Inflammatory macrophage (primary cell): ENCODE measurements around the gene SVEP1.

Source experiments
- DNase-seq, 2 donors: peaks; one replicate each; pipeline ENCODE4 v3.0.0-alpha.2; 2020 to 2022

The SVEP1 gene

DNA sequence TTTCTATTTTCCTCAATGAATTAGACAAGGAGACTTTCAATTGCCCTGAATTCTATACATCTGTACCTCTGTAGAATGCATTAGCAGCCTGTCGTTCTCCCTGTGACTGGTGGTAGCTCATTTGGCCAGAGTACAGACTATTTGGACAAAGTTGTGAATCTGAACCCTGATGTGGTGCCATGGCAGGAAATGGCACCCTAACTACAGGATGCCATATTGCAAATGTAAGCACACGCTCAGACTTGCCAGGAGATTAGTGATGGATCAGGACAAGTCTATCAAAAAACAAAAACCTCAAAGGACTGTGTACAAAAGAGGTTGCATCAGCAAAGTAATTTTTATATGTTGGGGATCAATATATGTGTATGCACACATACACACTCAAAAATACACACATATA is 58.3 kb downstream of the SVEP1 start:
- no peak for DNase-seq

DNA sequence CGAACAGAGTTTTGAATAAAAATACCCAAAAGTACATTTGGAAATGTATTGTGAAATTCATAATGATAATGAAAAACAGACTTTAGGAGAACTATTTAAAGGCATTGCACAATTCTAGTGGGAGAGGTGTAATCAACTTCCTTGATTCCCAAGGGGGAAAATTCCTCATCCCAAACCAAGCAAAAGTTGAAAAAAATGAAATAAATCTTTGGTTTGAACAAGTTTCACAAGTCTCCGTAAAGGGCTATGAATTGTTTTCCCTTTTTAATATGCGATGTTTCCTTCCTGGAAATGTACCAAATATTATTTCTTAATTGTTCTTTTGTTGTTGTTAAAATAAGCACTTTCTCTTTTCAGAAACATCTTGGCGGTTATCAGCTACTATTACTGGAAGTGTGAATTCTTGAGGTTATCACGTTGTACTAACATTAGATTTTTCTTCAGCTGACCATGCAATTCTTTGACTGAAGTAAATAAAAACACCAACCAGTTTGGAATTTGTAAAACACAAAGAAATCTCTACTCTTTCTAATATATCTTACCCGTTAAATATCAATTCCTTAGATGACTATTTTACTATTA is 59.3 kb downstream of the SVEP1 start:
- no peak for DNase-seq

DNA sequence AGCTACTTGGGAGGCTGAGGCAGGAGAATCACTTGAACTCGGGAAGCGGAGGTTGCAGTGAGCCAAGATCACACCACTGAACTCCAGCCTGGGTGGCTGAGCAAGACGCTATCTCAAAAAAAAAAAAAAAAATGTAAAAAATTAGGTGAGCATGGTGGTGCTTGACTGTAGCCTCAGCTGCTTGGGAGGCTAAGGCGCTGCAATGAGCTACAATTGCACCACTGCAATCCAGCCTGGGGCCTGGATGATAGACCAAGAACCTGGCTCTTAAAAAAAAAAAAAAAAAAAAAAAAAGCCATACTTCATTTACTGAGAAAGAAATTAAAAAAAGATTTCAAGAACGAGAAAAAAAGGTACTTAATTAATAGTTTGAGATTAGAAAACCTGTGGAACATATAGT is 62.1 kb downstream of the SVEP1 start:
- DNase-seq: no peak

DNA sequence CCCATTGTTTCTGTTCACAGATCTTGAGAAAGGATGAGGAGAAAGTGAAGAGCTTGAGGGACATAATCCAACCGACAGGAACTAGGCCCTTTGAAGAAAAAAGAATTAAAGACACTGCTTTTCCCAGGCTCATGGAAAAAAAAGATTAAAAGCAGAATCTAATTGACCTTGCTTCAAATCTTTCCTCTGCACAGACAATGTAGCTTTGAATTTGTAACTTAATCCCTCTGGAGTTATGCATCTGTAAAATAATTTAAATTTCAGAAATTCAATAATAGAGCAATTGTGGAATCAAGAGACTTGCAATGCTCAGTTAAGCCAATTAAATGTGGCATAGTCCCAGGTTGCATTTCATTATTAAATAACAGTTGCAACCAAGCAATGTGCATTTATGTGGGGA is 64.6 kb downstream of the SVEP1 start:
- DNase-seq: no peak

DNA sequence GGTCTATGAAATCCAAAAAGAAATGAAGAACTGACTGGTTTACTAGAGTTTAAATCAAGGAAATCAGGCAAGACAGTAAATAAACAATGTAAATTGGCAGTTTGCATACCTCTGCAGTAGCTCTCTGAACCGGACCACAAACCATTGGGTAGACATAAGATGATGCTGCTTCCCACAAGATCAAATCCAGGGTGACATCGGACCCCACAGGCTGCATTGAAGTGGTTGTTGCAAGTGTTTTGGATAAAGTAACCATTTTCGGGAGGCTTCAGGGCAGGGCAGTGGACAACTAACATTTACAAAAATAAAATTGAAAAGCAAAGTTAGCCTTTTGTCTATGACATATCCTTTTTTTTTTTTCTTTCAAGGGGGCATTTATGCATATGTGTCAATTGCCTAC is 66.7 kb downstream of the SVEP1 start:
- no peak for DNase-seq

DNA sequence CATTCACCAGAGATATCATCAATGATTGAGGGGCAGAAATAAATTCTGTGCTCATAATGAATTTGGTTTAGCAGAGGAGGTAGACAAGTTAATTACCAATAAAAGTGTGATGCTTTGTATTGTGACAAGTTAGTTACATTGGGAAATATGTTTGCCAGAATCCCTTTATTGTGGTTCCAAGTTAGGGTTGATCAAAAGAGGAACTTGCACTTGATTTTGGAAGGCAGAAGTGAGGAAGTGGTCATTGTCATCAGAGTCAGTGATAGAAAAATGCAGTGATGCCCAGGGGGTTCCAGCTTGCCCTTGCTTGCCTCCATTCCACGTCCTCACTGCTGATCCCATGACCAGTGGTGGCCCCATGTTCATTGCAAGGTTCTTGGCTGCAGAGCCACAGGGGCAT is 69.7 kb downstream of the SVEP1 start:
- peak; percentile 18 to 51 for DNase-seq

DNA sequence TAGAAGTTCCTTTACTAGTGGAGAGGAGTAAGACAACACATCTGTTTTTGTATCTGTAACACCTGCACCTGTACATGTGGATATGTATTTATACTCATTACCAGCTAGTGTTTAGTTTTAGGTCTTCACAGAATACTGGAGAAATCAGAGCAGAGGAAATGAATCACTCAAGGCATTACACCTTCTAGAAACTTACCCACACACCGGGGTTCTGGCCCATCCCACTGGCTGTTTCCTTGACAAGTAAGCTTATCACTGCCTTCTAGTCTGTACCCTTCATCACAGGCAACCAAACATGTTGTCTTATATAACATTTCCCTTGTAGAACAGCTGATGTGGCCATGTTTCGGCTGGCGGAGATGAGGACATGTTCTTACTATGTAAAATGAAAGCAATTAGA is 76.7 kb downstream of the SVEP1 start:
- DNase-seq: no peak

DNA sequence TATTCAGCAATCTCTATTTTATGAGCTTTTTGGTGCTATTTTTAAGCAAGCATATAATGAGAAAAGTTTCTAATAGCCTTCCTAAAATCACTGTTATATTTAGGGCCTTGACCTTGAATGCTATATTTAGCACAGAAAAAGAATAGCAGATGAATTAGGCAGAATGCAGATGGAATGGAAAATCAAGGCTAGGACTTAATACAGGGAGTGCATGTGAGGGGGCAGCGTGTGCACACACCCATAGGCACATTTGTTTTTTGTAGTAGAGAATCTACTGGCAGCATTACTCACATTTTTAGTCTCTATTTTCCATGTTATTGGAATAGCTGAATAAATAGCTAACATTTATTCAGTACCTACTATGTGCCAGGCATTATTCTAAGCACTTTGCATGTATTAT is 79.9 kb downstream of the SVEP1 start:
- DNase-seq: no peak

DNA sequence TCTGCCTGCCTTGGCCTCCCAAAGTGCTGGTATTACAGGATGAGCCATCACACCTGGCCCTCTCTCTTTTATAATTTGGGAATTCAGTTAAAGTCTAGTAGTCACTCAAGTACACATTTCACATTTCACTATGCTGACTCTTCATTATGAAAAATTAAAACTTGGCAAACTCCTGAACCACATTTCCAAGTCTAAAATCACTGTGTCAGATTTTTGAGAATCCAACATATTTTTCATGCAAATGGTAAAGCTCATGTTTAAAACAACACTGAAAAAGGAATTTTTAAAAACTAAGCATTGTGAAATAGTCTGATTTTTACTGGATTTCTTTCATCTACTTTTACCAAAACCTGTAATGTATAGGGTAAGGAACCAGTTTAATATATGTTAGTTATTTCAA is 92.3 kb downstream of the SVEP1 start:
- DNase-seq: no peak

DNA sequence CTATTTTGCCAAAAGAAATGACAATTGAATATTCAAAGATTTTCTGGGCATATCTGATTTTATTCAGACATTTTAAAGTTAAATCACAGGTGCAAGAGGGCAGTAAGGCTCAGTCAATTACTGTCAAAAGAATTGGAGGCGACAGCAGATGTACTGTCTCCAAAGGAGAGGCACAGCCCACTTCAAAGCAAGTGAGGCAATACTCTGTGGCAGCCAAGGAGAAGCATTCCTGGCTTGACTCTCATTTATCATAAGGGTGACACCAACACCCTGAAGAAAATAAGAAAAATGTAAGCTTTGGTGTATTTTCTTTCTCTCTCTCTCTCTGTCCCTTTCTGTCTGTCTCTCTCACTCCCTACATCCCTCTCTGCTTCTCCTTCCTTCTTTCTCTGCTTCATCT is 93.3 kb downstream of the SVEP1 start:
- DNase-seq: no peak

DNA sequence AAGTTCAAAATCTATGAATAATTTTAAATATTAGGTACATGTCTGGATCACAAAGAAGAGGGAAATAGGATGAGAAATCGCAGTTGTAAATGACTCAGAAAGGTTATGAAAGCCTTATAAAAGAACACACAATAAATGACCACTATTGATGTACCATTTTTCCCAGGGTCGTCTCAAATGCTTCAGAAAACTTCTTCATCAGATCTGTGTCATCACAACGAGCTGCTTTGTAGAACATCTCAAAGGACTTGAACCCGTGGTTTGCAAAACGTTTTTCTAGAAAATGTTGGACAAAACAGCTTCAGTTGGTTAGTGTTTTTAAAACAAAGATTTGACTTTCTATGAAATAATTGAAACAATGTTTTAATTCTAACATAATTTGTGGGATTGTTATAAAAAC is 100.1 kb downstream of the SVEP1 start:
- no peak for DNase-seq

DNA sequence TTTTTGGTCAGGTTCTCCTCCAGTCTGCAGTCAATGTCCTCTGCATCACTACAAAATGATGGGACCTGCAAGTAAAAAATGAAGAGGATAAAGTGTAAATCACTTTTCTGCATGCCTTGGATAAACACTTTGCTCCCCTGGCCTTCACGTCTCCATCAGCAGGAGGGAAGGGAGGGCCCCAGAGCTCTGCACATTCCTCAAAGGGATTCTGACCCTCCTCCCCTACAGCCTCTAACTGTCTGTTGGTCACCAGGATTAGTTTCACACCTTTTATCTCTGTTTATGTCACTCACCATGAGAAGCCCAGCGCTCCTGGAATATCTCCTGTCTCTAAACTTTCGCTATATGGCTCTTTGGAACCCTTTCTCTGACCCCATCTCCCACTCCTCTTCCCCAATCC is 103.3 kb downstream of the SVEP1 start:
- DNase-seq: no peak

DNA sequence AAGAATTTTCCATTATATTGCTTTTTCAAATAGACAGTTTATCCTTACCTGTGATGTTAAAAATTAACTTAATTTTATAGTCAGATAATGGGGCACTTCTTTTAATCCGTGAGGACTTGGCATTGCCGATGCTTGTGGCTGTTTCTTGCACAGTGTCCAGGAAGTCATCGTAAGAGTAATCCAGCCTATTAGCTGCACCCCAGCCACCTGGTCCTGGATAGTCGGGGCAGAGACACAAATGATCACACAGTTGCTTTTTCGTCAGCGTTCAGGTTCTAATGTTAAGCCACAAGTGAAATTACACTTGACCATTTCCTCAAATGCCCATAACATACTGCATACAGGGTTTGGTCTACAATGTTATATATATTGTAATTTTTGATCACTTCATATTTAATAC is 107.4 kb downstream of the SVEP1 start:
- no peak for DNase-seq

DNA sequence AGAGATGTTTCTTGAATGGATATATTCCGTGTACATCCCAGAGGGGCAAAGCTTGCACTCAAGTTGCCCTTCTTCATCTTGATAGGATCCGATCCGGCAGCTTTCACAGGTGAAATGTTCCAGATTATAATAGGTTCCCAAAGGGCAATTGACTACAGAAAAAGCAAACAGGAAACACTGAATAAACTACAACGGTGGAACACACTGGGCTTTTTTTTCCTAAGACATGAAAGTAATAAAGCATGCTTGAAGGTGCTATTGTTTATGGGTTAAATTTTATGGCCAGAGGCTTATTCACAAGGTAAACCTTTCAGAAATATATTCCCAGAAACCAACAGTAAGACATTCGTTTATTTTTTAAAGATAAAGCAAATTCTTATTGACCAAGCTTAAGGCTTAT is 110.6 kb downstream of the SVEP1 start:
- no peak for DNase-seq

DNA sequence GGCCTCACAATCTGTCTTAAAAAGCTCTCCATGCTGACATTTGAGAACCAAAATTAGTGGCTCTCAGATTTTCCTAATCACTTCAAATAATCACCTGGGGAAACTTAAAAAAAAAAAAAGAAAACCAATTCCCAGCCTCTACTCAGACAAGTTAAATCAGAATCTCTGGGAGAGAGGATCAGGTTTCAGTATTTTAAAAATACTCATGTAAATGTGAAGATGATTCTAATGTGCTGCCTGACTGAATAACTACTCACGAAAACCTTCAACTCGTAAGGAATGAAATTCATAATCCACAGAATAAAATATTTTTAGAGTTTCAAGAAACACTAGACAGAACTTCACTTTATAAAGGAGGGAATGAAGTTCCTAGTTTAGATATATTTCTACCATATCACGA is 114.4 kb downstream of the SVEP1 start:
- no peak for DNase-seq

DNA sequence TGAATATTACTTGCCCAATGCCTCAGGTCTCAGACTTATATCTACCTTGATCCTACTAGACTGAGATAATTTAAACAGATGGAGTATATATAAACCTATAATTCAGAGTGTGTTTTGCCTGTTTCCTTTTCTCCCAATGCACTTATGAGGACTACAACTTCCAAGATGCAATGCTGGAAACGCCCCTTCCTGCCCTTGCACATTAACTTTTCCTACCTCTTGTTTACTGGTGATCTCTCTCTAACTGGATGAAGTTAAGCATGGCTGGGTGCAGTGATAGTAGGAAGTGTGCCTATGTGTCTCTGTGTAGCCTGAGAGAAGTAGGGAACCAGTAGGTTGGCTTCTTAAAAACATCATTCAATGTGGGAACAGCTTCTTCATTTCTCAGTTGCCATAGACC is 115.2 kb downstream of the SVEP1 start:
- DNase-seq: peak in 1 of 2 donors; percentile 7

DNA sequence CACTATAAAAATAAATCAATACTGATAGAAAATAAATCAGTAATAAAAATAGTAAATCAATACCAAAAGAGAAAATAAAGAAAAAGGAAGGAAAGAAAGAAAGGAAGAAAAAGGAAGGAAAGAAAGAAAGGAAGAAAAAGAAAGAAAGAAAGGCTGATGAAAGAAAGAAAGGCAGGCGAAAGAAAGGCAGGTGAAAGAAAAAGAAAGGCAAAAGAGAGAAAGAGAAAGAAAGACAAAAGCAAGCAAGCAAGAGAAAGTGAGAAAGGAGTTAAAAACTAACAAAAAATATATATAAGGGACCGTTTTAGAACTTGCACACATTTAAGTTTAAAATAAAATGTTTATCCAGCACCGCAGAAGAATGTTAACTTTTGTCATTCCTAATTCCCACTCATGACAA is 116.0 kb downstream of the SVEP1 start:
- DNase-seq: no peak

DNA sequence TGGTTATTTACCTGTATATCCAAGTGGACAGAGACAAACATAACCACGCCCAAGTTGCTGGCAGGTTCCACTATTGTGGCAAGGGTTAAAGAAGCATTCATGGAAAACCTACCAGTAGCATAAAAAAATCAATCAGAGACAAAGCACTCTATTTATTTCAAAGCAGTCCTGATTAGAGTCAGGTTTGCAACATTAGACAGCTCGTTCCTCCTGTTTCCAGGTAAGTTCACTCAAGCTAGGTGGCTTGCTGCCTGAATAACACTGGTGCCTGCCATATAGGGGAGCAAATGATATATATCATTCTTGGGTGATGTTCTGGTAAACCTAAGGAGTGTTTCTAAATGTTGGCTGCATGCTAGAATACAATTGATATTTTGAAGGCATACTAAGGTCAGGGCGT is 122.3 kb downstream of the SVEP1 start:
- no peak for DNase-seq

DNA sequence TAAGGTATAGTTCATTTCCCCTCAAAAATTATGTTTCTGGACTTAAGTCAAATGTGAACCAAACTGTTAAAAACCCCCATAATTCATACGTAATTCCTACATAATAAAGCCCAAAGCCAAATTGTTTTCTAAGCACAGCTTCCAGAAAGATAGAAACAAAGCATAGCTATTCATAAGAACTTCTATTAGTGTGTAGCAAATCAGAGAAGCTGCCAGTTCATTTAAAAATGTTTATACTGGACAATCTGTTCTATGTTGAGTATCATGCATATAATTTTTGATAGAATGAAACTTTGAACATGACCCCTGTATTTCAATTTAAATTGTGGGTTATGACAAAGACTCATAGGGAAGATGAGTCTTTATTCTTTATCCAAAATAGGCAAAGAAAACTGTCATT is 122.9 kb downstream of the SVEP1 start:
- no peak for DNase-seq

DNA sequence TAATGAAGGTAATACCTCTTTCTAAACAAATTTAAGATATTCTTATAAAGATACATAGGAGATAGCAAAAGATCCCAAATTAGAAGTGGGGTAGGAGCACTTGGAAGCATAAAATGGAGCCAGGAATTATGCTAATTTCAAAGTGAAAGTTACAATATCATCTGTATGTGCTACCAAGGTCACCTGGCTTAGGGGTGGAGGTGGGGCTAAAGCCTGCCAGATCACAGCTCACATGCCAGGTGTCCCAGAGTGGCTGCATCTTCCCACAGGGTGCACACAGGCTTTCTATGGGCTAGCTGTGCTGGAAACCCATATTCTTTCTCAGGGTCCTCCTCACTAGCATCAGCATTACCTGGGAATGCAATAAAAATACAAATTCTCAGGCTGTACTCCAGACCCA is 123.7 kb downstream of the SVEP1 start:
- no peak for DNase-seq

DNA sequence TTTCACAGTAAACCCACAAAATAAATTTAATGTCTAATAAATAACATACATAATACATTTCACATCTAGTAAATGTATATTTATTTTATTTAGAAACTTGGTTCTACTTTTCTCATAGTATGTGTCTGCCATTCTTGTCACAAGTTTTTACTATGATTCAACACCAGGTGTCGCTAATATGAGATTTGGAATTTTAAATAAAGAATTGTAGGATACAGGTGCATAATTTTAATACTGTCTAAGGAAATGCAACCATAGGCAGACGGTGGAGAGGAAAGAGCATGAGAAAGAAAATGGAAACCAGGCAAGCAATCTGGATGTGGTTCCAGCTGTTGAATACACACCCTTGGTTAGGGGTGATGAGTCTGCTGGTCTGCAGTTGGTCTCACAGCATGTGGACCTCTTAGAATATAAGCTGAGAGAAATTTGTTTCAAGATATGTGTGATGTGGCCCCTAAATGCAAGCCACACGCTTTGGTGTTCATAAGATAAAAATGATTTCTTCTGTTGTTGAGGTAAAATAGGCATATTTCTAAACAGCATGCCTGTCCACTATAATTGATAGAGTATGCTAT is 127.2 kb downstream of the SVEP1 start:
- DNase-seq: peak in 1 of 2 donors; percentile 33

DNA sequence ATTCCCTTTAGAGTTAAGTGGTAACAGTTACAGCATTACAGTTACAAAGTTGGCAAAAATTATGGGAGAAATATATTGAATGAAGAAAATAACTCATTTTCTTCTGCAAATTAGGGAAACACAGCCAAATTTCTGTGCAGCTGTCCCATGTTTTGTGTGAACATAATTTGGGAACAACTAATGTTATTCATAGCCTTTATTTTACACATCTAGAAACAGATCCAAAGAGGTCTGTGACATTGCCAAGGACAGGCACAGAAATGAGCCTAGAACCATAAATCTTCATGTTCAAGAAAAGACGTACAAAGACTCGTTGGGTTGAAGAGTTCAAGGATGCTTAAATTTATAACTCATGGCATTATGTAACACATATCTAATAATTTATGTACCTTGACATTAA is 127.8 kb downstream of the SVEP1 start:
- no peak for DNase-seq

DNA sequence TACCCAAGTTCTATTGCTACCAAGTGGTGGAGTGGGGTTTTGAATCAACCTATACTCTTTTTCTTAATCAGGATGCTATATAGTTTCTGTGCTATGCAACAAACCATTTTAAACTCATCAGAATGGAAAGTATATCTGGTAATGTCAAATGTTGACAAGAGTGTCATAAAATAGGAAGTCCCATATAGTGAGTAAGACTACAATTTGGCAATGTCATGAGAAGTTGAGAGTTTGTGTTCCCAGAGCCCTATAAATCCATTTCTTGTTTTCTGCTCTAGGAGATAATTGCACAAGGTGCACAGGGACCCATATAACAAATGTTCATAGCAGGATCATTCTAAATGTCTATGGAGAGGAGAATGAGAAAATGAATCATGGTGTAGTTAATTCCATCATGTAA is 132.1 kb downstream of the SVEP1 start:
- peak; percentile 40 to 59 for DNase-seq

DNA sequence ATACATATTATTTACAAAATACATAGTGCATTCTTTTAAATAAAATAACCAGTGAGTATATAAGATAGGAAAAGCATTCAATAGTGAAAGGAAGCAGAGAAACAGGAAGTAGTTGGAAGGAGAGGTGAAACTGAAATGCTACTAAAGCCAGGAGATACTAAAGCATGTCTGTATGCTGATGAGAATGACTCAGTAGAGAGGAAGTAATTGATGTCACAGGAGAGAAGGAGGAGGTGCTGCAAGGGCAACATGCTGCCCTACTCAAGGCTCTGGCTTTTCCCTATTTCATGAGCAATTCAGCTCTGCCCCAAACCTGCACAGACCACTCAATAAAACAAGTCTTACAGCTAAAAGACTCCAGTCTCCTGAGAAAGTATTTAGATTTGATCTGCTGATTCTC is 133.4 kb downstream of the SVEP1 start:
- DNase-seq: peak; percentile 25 to 43

DNA sequence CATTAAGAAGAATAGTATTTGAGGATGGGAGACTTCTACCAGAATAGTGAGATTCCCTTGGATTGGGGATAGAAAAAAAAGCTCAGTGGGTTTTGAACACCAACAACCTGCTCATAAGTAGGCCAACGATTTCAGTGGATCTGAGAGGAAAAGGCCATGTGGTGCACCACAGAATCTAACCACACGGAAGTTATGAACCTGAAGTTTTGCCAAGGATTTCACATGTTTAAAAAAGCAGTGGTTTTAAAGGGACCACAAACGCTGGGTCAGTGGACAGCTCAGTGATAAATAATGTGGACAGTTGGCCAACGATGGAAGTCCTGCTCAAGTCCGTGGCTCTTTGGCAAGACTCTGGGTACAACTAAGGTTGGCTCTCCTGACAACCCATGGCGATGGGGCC is 134.6 kb downstream of the SVEP1 start:
- DNase-seq: no peak

DNA sequence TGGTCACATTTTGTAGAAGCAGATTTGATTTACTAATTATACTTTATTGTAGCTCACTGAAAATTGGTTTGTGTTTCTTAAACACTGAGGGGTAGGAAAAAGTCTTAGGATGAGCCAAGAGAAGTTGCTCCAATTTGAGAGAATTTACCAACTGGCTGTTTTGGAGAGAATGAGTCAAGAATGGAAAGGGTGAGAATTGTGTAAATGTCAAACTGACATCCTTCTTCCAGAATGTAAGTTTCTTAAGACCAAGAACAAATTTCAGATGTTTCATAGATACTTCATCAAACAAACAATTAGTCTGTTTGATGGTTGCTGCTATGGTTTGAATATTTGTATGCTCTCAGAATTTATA is 135.7 kb downstream of the SVEP1 start:
- DNase-seq: no peak
